GM12801 (cell line): Measurements from ENCODE around the gene UCK2.

Experiments used
- TF ChIP-seq, protein P1 (sequence below): IDR thresholded peaks from one replicate; pipeline ENCODE4 v1.5.1; 2011; ENCODE audit warnings: control low read depth; ENCODE audit not compliant: insufficient read length; ENCODE audit errors: extremely low read depth

UCK2 gene

GRCh38 chr1:165885305-165885694 is 57.9 kb downstream of the UCK2 start:
- TF ChIP-seq, protein P1, sequence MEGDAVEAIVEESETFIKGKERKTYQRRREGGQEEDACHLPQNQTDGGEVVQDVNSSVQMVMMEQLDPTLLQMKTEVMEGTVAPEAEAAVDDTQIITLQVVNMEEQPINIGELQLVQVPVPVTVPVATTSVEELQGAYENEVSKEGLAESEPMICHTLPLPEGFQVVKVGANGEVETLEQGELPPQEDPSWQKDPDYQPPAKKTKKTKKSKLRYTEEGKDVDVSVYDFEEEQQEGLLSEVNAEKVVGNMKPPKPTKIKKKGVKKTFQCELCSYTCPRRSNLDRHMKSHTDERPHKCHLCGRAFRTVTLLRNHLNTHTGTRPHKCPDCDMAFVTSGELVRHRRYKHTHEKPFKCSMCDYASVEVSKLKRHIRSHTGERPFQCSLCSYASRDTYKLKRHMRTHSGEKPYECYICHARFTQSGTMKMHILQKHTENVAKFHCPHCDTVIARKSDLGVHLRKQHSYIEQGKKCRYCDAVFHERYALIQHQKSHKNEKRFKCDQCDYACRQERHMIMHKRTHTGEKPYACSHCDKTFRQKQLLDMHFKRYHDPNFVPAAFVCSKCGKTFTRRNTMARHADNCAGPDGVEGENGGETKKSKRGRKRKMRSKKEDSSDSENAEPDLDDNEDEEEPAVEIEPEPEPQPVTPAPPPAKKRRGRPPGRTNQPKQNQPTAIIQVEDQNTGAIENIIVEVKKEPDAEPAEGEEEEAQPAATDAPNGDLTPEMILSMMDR = no peak

- TF ChIP-seq, protein P1 = no peak
Observed at GRCh38 chr1:165886193-165886592, 58.8 kb downstream of the UCK2 start.

- TF ChIP-seq, protein P1 = no peak
Observed at GRCh38 chr1:165886983-165887382, 59.6 kb downstream of the UCK2 start.

DNA sequence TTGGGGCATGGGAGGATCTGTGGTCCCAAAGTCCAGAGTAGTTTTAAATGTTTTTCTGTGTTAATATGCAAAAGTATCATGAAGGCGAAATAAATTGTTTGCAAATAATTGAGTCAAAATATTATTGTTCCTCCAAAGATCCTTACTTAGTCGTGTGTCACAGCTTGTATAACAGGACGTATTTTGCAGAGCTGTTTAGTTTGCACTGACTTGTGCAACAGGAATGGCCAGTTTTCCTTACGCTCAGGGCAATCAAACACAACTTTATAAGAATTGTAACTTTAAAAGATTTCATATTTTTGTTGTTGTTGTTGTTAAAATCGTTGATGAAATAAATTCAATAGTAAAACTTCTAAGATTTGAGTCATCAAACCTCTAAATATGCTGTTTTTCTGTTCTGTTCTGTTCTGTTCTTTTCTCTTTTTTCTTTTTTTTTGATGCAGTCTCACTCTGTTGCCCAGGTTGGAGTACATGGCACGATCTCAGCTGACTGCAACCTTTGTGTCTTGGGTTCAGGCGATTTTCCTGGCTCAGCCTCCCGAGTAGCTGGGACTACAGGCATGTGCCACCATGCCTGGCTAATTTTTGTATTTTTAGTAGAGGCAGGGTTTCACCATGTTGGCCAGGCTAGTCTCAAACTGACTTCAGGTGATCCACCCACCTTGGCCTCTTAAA is 60.6 kb downstream of the UCK2 start:
- TF ChIP-seq, protein P1 = no peak

GRCh38 chr1:165888552-165888920 is 61.1 kb downstream of the UCK2 start:
- TF ChIP-seq, protein P1 = no peak

- TF ChIP-seq, protein P1 = no peak
Observed at GRCh38 chr1:165890684-165891083, 63.3 kb downstream of the UCK2 start.

DNA sequence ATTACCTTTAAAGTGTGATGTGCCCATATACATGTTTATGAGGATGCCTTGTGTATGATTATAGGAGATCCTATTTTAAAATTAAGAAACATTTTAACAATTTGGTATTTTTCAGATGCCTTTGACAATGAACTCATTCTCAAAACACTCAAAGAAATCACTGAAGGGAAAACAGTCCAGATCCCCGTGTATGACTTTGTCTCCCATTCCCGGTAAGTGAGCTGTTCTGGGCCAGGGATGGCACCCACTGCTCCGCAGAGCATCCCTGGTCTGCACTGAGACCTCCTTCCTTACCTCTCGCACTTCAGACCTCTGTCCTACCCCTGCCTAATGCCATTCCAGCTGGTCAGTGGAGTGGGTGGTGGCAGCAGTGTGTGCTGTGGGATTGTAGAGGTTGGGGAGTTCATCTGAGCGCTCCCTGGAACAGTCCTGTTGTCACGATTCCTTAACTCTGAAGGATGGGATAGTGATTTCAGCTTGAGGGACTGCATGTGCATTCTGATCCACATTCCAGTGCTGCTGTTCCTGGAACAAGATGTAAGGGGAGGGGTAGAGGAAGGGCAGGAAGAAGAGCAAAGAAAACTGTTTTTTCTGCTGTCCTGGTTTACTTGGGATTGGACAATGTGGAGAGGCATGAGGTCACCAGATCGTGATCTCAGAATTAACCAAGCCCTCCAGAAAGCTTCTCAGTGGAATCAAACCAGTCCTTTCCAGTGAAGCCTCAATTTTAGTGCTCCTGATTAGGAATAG is 63.9 kb downstream of the UCK2 start:
- TF ChIP-seq, protein P1 = no peak
